K562 (cell line): ENCODE measurements around the gene UFC1. TPM values are rescaled to one million over a fixed set of nuclear protein-coding genes. Genes with fewer than 3 reads are reported as not detected.

Source experiments
- ATF1 ChIP-seq, 2 experiments: fragments of 450-650 bp in 1 of 2; IDR thresholded peaks; 2 replicates each; pipeline ENCODE4 v1.6.1; 2016; ENCODE audit warnings: missing compliant biosample characterization in 1 of 2, missing genetic modification characterization in 1 of 2
- BDP1 ChIP-seq: IDR thresholded peaks from 3 replicates; pipeline ENCODE4 v1.6.1; 2011; ENCODE audit not compliant: insufficient read length, insufficient read depth
- CCNT2 ChIP-seq: IDR thresholded peaks from 2 replicates; pipeline ENCODE4 v1.6.1; 2011; ENCODE audit warnings: borderline replicate concordance, low read depth, mild to moderate bottlenecking, moderate library complexity, mixed read lengths, low read length; ENCODE audit not compliant: insufficient read length; ENCODE audit errors: extremely low read depth
- CXXC5 ChIP-seq: fragments of 250-450 bp; sonication (Bioruptor Pico); IDR thresholded peaks from 2 replicates; pipeline ENCODE4 v1.8.0; 2022; ENCODE audit warnings: inconsistent platforms, mild to moderate bottlenecking, moderate library complexity
- FOXP1 ChIP-seq: sonication (generic); formaldehyde crosslinking; IDR thresholded peaks from 2 replicates; pipeline ENCODE4 v1.8.0; 2022; ENCODE audit warnings: mild to moderate bottlenecking, missing genetic modification reagents
- HINFP ChIP-seq: fragments of 450-650 bp; conservative IDR thresholded peaks from 2 replicates; pipeline ENCODE4 v1.6.1; 2016; ENCODE audit warnings: missing genetic modification characterization, low read depth, mild to moderate bottlenecking, control low read depth, missing compliant biosample characterization
- NUFIP1 ChIP-seq: fragments of 450-650 bp; IDR thresholded peaks from 2 replicates; pipeline ENCODE4 v1.6.1; 2018; ENCODE audit not compliant: partially characterized antibody
- PURB ChIP-seq: sonication (generic); formaldehyde crosslinking; IDR thresholded peaks from 2 replicates; pipeline ENCODE4 v1.9.0; 2021; ENCODE audit warnings: low read depth, mild to moderate bottlenecking, missing genetic modification reagents
- RBM15 ChIP-seq: fragments of 200-400 bp; formaldehyde crosslinking; IDR thresholded peaks from 2 replicates; pipeline ENCODE4 v1.6.1; 2018; ENCODE audit warnings: mild to moderate bottlenecking, low read length, moderate library complexity; ENCODE audit not compliant: insufficient read depth
- RBM22 ChIP-seq: fragments of 200-400 bp; formaldehyde crosslinking; IDR thresholded peaks from 2 replicates; pipeline ENCODE4 v1.6.1; 2018; ENCODE audit warnings: low read length, low read depth; ENCODE audit not compliant: poor library complexity, severe bottlenecking
- SAFB ChIP-seq: fragments of 200-400 bp; formaldehyde crosslinking; IDR thresholded peaks from 2 replicates; pipeline ENCODE4 v1.6.1; 2017; ENCODE audit warnings: low read depth, low read length, borderline replicate concordance
- SP2 ChIP-seq: IDR thresholded peaks from 2 replicates; pipeline ENCODE4 v1.6.1; 2011; ENCODE audit warnings: mild to moderate bottlenecking, low read depth, low read length, moderate library complexity; ENCODE audit not compliant: poor library complexity, severe bottlenecking; ENCODE audit errors: extremely low read depth
- TFE3 ChIP-seq: fragments of 450-650 bp; formaldehyde crosslinking; IDR thresholded peaks from 2 replicates; pipeline ENCODE4 v1.4.0; 2020; ENCODE audit warnings: mild to moderate bottlenecking, mixed read lengths
- TSHZ1 ChIP-seq: fragments of 250-450 bp; sonication (Bioruptor Pico); IDR thresholded peaks from 2 replicates; pipeline ENCODE4 v1.4.0; 2020; ENCODE audit warnings: mild to moderate bottlenecking, moderate library complexity
- ZBTB34 ChIP-seq: fragments of 250-450 bp; sonication (Bioruptor Pico); IDR thresholded peaks from 2 replicates; pipeline ENCODE4 v1.8.0; 2021; ENCODE audit warnings: mild to moderate bottlenecking, moderate library complexity
- ZBTB7A ChIP-seq: IDR thresholded peaks from 2 replicates; pipeline ENCODE4 v1.6.1; 2011; ENCODE audit warnings: low read depth, mild to moderate bottlenecking, low read length, moderate library complexity, borderline replicate concordance; ENCODE audit not compliant: control insufficient read depth
- ZKSCAN1 ChIP-seq: fragments of 150-350 bp; IDR thresholded peaks from 2 replicates; pipeline ENCODE4 v1.6.1; 2016; ENCODE audit warnings: low read depth, low read length
- ZNF146 ChIP-seq: IDR thresholded peaks from one replicate; pipeline ENCODE4 v1.6.1; 2018; ENCODE audit warnings: missing compliant biosample characterization; ENCODE audit not compliant: unreplicated experiment
- polyA plus RNA-seq, 8 experiments: library from polyadenylated mRNA; depleted of rRNA in 4 of 8; stranded (reverse) in 5 of 8; unstranded in 3 of 8; fragments of >200 nt; fragmentation: Nextera tagmentation in 2 of 8; fragmentation: Illumina TruSeq in 1 of 8; extraction: Ambion mirVana in 2 of 8; extraction: Trizol in 1 of 8; gene quantifications; 2 replicates each; pipeline versions ENCODE4 v1.2.1 to v1.2.3, GENCODE V29; 2011 to 2014; ENCODE audit warnings: inconsistent platforms in 1 of 8, missing spikeins in 1 of 8
- total RNA-seq, 7 experiments: library from RNA; depleted of rRNA in 6 of 7; stranded (reverse); fragments of >200 nt in 6 of 7; fragmentation: Illumina TruSeq in 2 of 7; extraction: Trizol in 2 of 7; gene quantifications; 2 replicates each; pipeline versions ENCODE4 v1.2.1 to v1.2.3, GENCODE V29; 2011 to 2021; ENCODE audit warnings: low replicate concordance in 1 of 7

UFC1 gene
- total and polyA plus RNA-seq, 9 of the 15 experiments (the other 6 are each of a cell fraction or from before 2014, with no cell fraction given) = 92.8 to 220 (median 161) TPM

GRCh38 chr1:161132410-161133219 is 21.2 kb upstream of the UFC1 start, which contains the start of gene DEDD (continued):
- TF ChIP-seq BDP1 (no peak), SAFB (no peak), ATF1 (CRISPR knock-in tag; IDR thresholded peaks at IDR 0.05) (no peak), ATF1 (tag; IDR thresholded peaks at IDR 0.05) (peak; percentile 79), ZBTB7A (no peak), SP2 (no peak), ZKSCAN1 (peak; percentile 64), CXXC5 (CRISPR knock-in tag) (peak; percentile 94), FOXP1 (CRISPR knock-in tag) (no peak; the same call in 1 of the 2 replicates), CCNT2 (peak; percentile 59), RBM15 (no peak), TFE3 (CRISPR knock-in tag) (no peak), HINFP (tag) (no peak), RBM22 (peak; percentile 48), NUFIP1 (no peak), ZBTB34 (CRISPR knock-in tag) (no peak), PURB (CRISPR knock-in tag) (no peak), ZNF146 (CRISPR knock-in tag) (no peak), TSHZ1 (CRISPR knock-in tag) (no peak)
